ENCODE results near the gene JPT1.
A peak's percentile ranks its signal among the peaks of the same experiment; 100 is the strongest.
"Not testable (repeated sequence)": the region's sequence is repeated elsewhere in the genome, so short reads cannot be mapped to it uniquely, and the experiment has no call there.

Gene JPT1

DNA sequence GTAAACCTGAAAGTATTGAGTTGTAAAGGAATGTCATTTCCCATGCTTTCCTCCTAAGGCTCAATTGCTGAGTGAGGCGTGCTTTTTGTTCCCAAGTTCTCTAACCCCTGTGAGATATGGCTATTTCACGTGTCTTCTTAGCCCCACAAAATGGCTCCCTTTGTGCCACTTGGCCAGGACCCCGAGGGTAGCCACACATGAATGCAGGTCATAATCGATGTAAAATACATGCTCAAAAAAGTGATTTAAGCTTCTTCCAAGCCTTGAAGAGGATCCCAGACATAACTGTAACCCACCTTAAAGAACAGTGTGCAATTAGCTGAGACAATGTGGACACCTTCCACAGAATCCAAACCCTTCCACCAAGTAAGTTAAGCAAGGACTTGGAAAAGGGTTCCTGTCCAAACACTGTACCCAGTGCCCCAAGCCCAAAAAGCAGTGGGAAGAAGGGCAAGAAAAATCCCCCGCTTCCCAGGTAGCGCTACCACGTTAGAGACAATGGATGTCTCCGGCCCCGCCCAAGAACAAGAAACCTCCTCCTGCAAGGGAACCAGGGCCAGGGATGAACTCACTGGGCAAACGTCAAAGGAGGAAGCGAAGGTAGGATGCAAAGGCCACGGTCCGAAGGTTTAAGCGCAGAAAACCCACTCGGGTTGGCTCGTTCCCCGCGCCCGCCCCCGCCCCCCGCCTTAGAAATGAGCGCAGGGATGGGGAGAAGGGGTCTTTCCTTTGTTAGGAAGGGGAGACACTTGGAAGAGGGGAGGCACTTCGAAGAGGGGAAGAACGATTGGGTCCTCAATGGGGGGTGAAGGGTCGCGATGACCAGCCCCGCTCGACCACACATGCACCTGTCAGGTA is 1.2 kb downstream of the JPT1 start:
- Histone ChIP-seq H3K9ac (ENCODE audit: low read depth, low read length) (peak overlapping the region; percentile 89), H3K9me3 (ENCODE audit: control insufficient read depth, insufficient read depth, low read length) (no peaks in the 10 kb centered on the region), H3K36me3 (ENCODE audit: control insufficient read depth, insufficient read depth, low read length) (peaks cover 4% of the 10 kb centered on the region), H3K27me3 (ENCODE audit: control insufficient read depth, insufficient read depth, low read length) (no peaks in the 10 kb centered on the region), H3K4me3 (ENCODE audit: low read depth, low read length) (peak overlapping the region; percentile 88), H3K4me1 (ENCODE audit: control insufficient read depth, insufficient read depth, low read length) (peaks cover 12% of the 10 kb centered on the region)

- Histone ChIP-seq H3K36me3 (ENCODE audit: control insufficient read depth, insufficient read depth, low read length) (peaks cover 10% of the 10 kb centered on the region), H3K4me1 (ENCODE audit: control insufficient read depth, insufficient read depth, low read length) (peaks cover 12% of the 10 kb centered on the region), H3K27me3 (ENCODE audit: control insufficient read depth, insufficient read depth, low read length) (no peaks in the 10 kb centered on the region), H3K4me3 (ENCODE audit: low read depth, low read length) (peak overlapping the region; percentile 88), H3K9me3 (ENCODE audit: control insufficient read depth, insufficient read depth, low read length) (no peaks in the 10 kb centered on the region), H3K9ac (ENCODE audit: low read depth, low read length) (peak overlapping the region; percentile 89)
Measured at GRCh38 chr17:75152523-75152921, 1.8 kb downstream of the JPT1 start.

- Histone ChIP-seq H3K9ac (ENCODE audit: low read depth, low read length) (peak overlapping the region; percentile 56), H3K4me1 (ENCODE audit: control insufficient read depth, insufficient read depth, low read length) (peaks cover 12% of the 10 kb centered on the region), H3K36me3 (ENCODE audit: control insufficient read depth, insufficient read depth, low read length) (peaks cover 16% of the 10 kb centered on the region), H3K4me3 (ENCODE audit: low read depth, low read length) (peak overlapping the region; percentile 88), H3K9me3 (ENCODE audit: control insufficient read depth, insufficient read depth, low read length) (no peaks in the 10 kb centered on the region), H3K27me3 (ENCODE audit: control insufficient read depth, insufficient read depth, low read length) (no peaks in the 10 kb centered on the region)
Measured at GRCh38 chr17:75151930-75152329, 2.4 kb downstream of the JPT1 start.

- Histone ChIP-seq H3K9ac (ENCODE audit: low read depth, low read length) (no peak overlapping the region), H3K4me1 (ENCODE audit: control insufficient read depth, insufficient read depth, low read length) (peaks cover 6% of the 10 kb centered on the region), H3K9me3 (ENCODE audit: control insufficient read depth, insufficient read depth, low read length) (no peaks in the 10 kb centered on the region), H3K4me3 (ENCODE audit: low read depth, low read length) (no peak overlapping the region), H3K27me3 (ENCODE audit: control insufficient read depth, insufficient read depth, low read length) (no peaks in the 10 kb centered on the region), H3K36me3 (ENCODE audit: control insufficient read depth, insufficient read depth, low read length) (peaks cover 41% of the 10 kb centered on the region)
Measured at GRCh38 chr17:75147878-75148546, 6.3 kb downstream of the JPT1 start.

DNA sequence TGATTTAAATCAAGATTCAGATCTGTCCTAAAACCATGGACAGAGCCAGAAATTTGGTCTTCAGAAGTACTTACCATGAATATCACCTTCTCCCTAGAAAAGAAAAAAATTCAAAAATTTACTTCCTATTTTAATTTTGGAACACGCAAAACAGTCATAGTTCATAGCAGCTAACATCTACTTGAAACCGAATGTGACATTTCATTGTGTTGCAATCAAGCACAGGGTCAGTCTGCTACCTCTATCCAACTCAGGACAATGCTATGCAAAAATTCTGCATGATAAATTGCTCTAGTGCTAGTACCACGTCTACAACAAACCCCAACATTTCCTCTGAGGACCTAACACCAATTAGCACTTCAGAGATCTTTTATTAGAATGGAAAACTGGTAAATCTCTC is 7.7 kb downstream of the JPT1 start:
- H3K4me1 ChIP-seq (ENCODE audit: control insufficient read depth, insufficient read depth, low read length) = peaks cover 11% of the 10 kb centered on the region
- no peak overlapping the region for H3K4me3 ChIP-seq (ENCODE audit: low read depth, low read length)
- no peak overlapping the region for H3K9ac ChIP-seq (ENCODE audit: low read depth, low read length)
- H3K36me3 ChIP-seq (ENCODE audit: control insufficient read depth, insufficient read depth, low read length) = peaks cover 47% of the 10 kb centered on the region
- no peaks in the 10 kb centered on the region for H3K9me3 ChIP-seq (ENCODE audit: control insufficient read depth, insufficient read depth, low read length)
- H3K27me3 ChIP-seq (ENCODE audit: control insufficient read depth, insufficient read depth, low read length) = no peaks in the 10 kb centered on the region

- Histone ChIP-seq H3K36me3 (ENCODE audit: control insufficient read depth, insufficient read depth, low read length) (peaks cover 59% of the 10 kb centered on the region), H3K4me1 (ENCODE audit: control insufficient read depth, insufficient read depth, low read length) (peaks cover 8% of the 10 kb centered on the region), H3K9ac (ENCODE audit: low read depth, low read length) (no peak overlapping the region), H3K4me3 (ENCODE audit: low read depth, low read length) (no peak overlapping the region), H3K27me3 (ENCODE audit: control insufficient read depth, insufficient read depth, low read length) (no peaks in the 10 kb centered on the region), H3K9me3 (ENCODE audit: control insufficient read depth, insufficient read depth, low read length) (no peaks in the 10 kb centered on the region)
Measured at GRCh38 chr17:75144816-75145512, 9.3 kb downstream of the JPT1 start.

GRCh38 chr17:75142236-75142971 is 11.9 kb downstream of the JPT1 start:
- H3K4me1 ChIP-seq (ENCODE audit: control insufficient read depth, insufficient read depth, low read length) = peaks cover 5% of the 10 kb centered on the region
- H3K4me3 ChIP-seq (ENCODE audit: low read depth, low read length) = no peak overlapping the region
- peaks cover 55% of the 10 kb centered on the region for H3K36me3 ChIP-seq (ENCODE audit: control insufficient read depth, insufficient read depth, low read length)
- no peaks in the 10 kb centered on the region for H3K9me3 ChIP-seq (ENCODE audit: control insufficient read depth, insufficient read depth, low read length)
- no peaks in the 10 kb centered on the region for H3K27me3 ChIP-seq (ENCODE audit: control insufficient read depth, insufficient read depth, low read length)
- no peak overlapping the region for H3K9ac ChIP-seq (ENCODE audit: low read depth, low read length)

- H3K4me3 ChIP-seq (ENCODE audit: low read depth, low read length) = no peak overlapping the region
- peaks cover 5% of the 10 kb centered on the region for H3K4me1 ChIP-seq (ENCODE audit: control insufficient read depth, insufficient read depth, low read length)
- no peaks in the 10 kb centered on the region for H3K27me3 ChIP-seq (ENCODE audit: control insufficient read depth, insufficient read depth, low read length)
- H3K9me3 ChIP-seq (ENCODE audit: control insufficient read depth, insufficient read depth, low read length) = no peaks in the 10 kb centered on the region
- peaks cover 34% of the 10 kb centered on the region for H3K36me3 ChIP-seq (ENCODE audit: control insufficient read depth, insufficient read depth, low read length)
- H3K9ac ChIP-seq (ENCODE audit: low read depth, low read length) = no peak overlapping the region
Measured at GRCh38 chr17:75138519-75138918, 15.8 kb downstream of the JPT1 start.

- peaks cover 29% of the 10 kb centered on the region for H3K36me3 ChIP-seq (ENCODE audit: control insufficient read depth, insufficient read depth, low read length)
- H3K27me3 ChIP-seq (ENCODE audit: control insufficient read depth, insufficient read depth, low read length) = not testable (repeated sequence)
Measured at GRCh38 chr17:75137762-75138161, 16.6 kb downstream of the JPT1 start.

GRCh38 chr17:75135946-75136345 is 18.4 kb downstream of the JPT1 start:
- Histone ChIP-seq H3K4me3 (ENCODE audit: low read depth, low read length) (no peak overlapping the region), H3K27me3 (ENCODE audit: control insufficient read depth, insufficient read depth, low read length) (no peaks in the 10 kb centered on the region), H3K36me3 (ENCODE audit: control insufficient read depth, insufficient read depth, low read length) (peaks cover 23% of the 10 kb centered on the region), H3K9ac (ENCODE audit: low read depth, low read length) (no peak overlapping the region), H3K4me1 (ENCODE audit: control insufficient read depth, insufficient read depth, low read length) (no peaks in the 10 kb centered on the region), H3K9me3 (ENCODE audit: control insufficient read depth, insufficient read depth, low read length) (no peaks in the 10 kb centered on the region)

More at GRCh38 chr17:75137762-75138161, 16.6 kb downstream of the JPT1 start:
- H3K9ac ChIP-seq (ENCODE audit: low read depth, low read length); H3K4me1 ChIP-seq (ENCODE audit: control insufficient read depth, insufficient read depth, low read length); H3K9me3 ChIP-seq (ENCODE audit: control insufficient read depth, insufficient read depth, low read length); H3K4me3 ChIP-seq (ENCODE audit: low read depth, low read length): not testable (repeated sequence)

GRCh38 chr17:75135452-75135851 is 18.9 kb downstream of the JPT1 start:
- Histone ChIP-seq H3K36me3 (ENCODE audit: control insufficient read depth, insufficient read depth, low read length) (peaks cover 19% of the 10 kb centered on the region), H3K9ac (ENCODE audit: low read depth, low read length) (no peak overlapping the region), H3K4me1 (ENCODE audit: control insufficient read depth, insufficient read depth, low read length) (peaks cover 2% of the 10 kb centered on the region), H3K4me3 (ENCODE audit: low read depth, low read length) (no peak overlapping the region), H3K9me3 (ENCODE audit: control insufficient read depth, insufficient read depth, low read length) (no peaks in the 10 kb centered on the region), H3K27me3 (ENCODE audit: control insufficient read depth, insufficient read depth, low read length) (no peaks in the 10 kb centered on the region)

All from iPS-15b (cell line).